ENCODE measurements around the gene AKAP6. TPM values are rescaled to one million over a fixed set of nuclear protein-coding genes. Genes with fewer than 3 reads are reported as not detected.

AKAP6 gene
- total RNA-seq, 1 donor, result 1.6 TPM

GRCh38 chr14:32329690-32330285, 690 bp downstream of the AKAP6 start:
- no peak for DNase-seq (ENCODE audit: low read depth in 2 of 3, low spot score in 2 of 3)

- no peak for DNase-seq (ENCODE audit: low read depth in 2 of 3, low spot score in 2 of 3)
Observed at GRCh38 chr14:32330351-32331111, 1.4 kb downstream of the AKAP6 start.

GRCh38 chr14:32331206-32331605, 2.1 kb downstream of the AKAP6 start:
- no peak for DNase-seq (ENCODE audit: low read depth in 2 of 3, low spot score in 2 of 3)

- no peak for DNase-seq (ENCODE audit: low read depth in 2 of 3, low spot score in 2 of 3)
Observed at GRCh38 chr14:32332415-32333316, 3.6 kb downstream of the AKAP6 start.

- no peak for DNase-seq (ENCODE audit: low read depth in 2 of 3, low spot score in 2 of 3)
Observed at GRCh38 chr14:32336702-32337101, 7.6 kb downstream of the AKAP6 start.

GRCh38 chr14:32337759-32338158, 8.7 kb downstream of the AKAP6 start:
- DNase-seq (ENCODE audit: low read depth in 2 of 3, low spot score in 2 of 3), result no peak

GRCh38 chr14:32339188-32339587, 10.1 kb downstream of the AKAP6 start:
- DNase-seq (ENCODE audit: low read depth in 2 of 3, low spot score in 2 of 3), result no peak

- DNase-seq (ENCODE audit: low read depth in 2 of 3, low spot score in 2 of 3), result no peak
Observed at GRCh38 chr14:32341947-32342846, 13.1 kb downstream of the AKAP6 start.

- DNase-seq (ENCODE audit: low read depth in 2 of 3, low spot score in 2 of 3), result no peak
Observed at GRCh38 chr14:32342847-32343194, 13.7 kb downstream of the AKAP6 start.

- DNase-seq (ENCODE audit: low read depth in 2 of 3, low spot score in 2 of 3), result no peak
Observed at GRCh38 chr14:32343926-32344430, 14.9 kb downstream of the AKAP6 start.

GRCh38 chr14:32345311-32345791, 16.3 kb downstream of the AKAP6 start:
- no peak for DNase-seq (ENCODE audit: low read depth in 2 of 3, low spot score in 2 of 3)

GRCh38 chr14:32349322-32349721, 20.2 kb downstream of the AKAP6 start:
- DNase-seq (ENCODE audit: low read depth in 2 of 3, low spot score in 2 of 3), result no peak

- DNase-seq (ENCODE audit: low read depth in 2 of 3, low spot score in 2 of 3), result no peak
Observed at GRCh38 chr14:32350020-32350419, 20.9 kb downstream of the AKAP6 start.

- DNase-seq (ENCODE audit: low read depth in 2 of 3, low spot score in 2 of 3), result no peak
Observed at GRCh38 chr14:32352631-32353030, 23.5 kb downstream of the AKAP6 start.

GRCh38 chr14:32354716-32355115, 25.6 kb downstream of the AKAP6 start:
- no peak for DNase-seq (ENCODE audit: low read depth in 2 of 3, low spot score in 2 of 3)

GRCh38 chr14:32358781-32359180, 29.7 kb downstream of the AKAP6 start:
- DNase-seq (ENCODE audit: low read depth in 2 of 3, low spot score in 2 of 3), result no peak

GRCh38 chr14:32361674-32362073, 32.6 kb downstream of the AKAP6 start:
- DNase-seq (ENCODE audit: low read depth in 2 of 3, low spot score in 2 of 3), result no peak

GRCh38 chr14:32363761-32364160, 34.7 kb downstream of the AKAP6 start:
- DNase-seq (ENCODE audit: low read depth in 2 of 3, low spot score in 2 of 3), result no peak

GRCh38 chr14:32364941-32365340, 35.8 kb downstream of the AKAP6 start:
- no peak for DNase-seq (ENCODE audit: low read depth in 2 of 3, low spot score in 2 of 3)

GRCh38 chr14:32366256-32366879, 37.3 kb downstream of the AKAP6 start:
- no peak for DNase-seq (ENCODE audit: low read depth in 2 of 3, low spot score in 2 of 3)

Measured in hematopoietic multipotent progenitor cell (in vitro differentiated cells).